IMR-90 (cell line): ENCODE results near the gene TBCC. TPM values are rescaled to one million over a fixed set of nuclear protein-coding genes. Genes with fewer than 3 reads are reported as not detected.
A peak's percentile ranks its signal among the peaks of the same experiment; 100 is the strongest.

Experiments
- ATAC-seq: fragments of 200-7000 bp; cut with Tn5 transposase; 2 replicates; pipeline ENCODE4 v1.9.1; 2020; ENCODE audit warnings: low read depth, mild to moderate bottlenecking, moderate library complexity
- BruUV-seq: library from RNA; stranded (reverse); fragments of 400-500 nt; replicated peaks from 2 replicates; lab custom pipeline; 2021; lab: Mats Ljungman, UMichigan
- CTCF ChIA-PET: fragments of 300-600 bp; formaldehyde crosslinking; extraction: SDS; loops from one replicate; lab custom pipeline; 2021; ENCODE audit warnings: antibody characterized with exemption; lab: Yijun Ruan, JAX
- POLR2A ChIA-PET: fragments of 300-600 bp; sonication (Branson Sonifier 250); formaldehyde crosslinking; loops from one replicate; lab custom pipeline; 2022; ENCODE audit warnings: antibody characterized with exemption; ENCODE audit not compliant: unreplicated experiment; lab: Charles Lee
- DNase-seq: peaks from one replicate; pipeline ENCODE4 v3.0.0; 2013
- H2AFZ ChIP-seq: replicated peaks from 2 replicates; pipeline ENCODE3; 2013; ENCODE audit warnings: low read length, mild to moderate bottlenecking; ENCODE audit not compliant: poor library complexity
- H2AK5ac ChIP-seq: 2 replicates; pipeline ENCODE4 v1.6.1; 2013; ENCODE audit warnings: low read depth, low read length, inconsistent platforms
- H2AK9ac ChIP-seq: replicated peaks from 2 replicates; pipeline ENCODE3; 2013; ENCODE audit warnings: mild to moderate bottlenecking, low read depth, low read length, moderate library complexity; ENCODE audit not compliant: poor library complexity
- H2BK120ac ChIP-seq: 2 replicates; pipeline ENCODE4 v1.6.1; 2013; ENCODE audit warnings: low read depth, low read length, inconsistent platforms
- H2BK15ac ChIP-seq: 3 replicates; pipeline ENCODE4 v1.6.1; 2013; ENCODE audit warnings: low read depth, low read length, inconsistent platforms
- H2BK20ac ChIP-seq: 2 replicates; pipeline ENCODE4 v1.6.1; 2013; ENCODE audit warnings: low read depth, mild to moderate bottlenecking, inconsistent platforms, low read length, moderate library complexity
- H2BK5ac ChIP-seq: 2 replicates; pipeline ENCODE4 v1.6.1; 2013; ENCODE audit warnings: mild to moderate bottlenecking, low read depth, low read length, inconsistent platforms; ENCODE audit not compliant: poor library complexity, severe bottlenecking
- H3K14ac ChIP-seq: replicated peaks from 2 replicates; pipeline ENCODE4 v1.6.1; 2013; ENCODE audit warnings: low read depth, low read length, inconsistent platforms
- H3K18ac ChIP-seq: 2 replicates; pipeline ENCODE4 v1.6.1; 2013; ENCODE audit warnings: low read depth, low read length, control low read depth
- H3K23ac ChIP-seq: 2 replicates; pipeline ENCODE4 v1.6.1; 2013; ENCODE audit warnings: low read depth, low read length, inconsistent platforms
- H3K27ac ChIP-seq: 2 replicates; pipeline ENCODE4 v1.5.1; 2013; ENCODE audit warnings: mild to moderate bottlenecking, control low read depth, low read length; ENCODE audit not compliant: insufficient read depth
- H3K27me3 ChIP-seq: 2 replicates; pipeline ENCODE4 v1.6.1; 2013; ENCODE audit warnings: low read length; ENCODE audit not compliant: control insufficient read depth, insufficient read depth
- H3K36me3 ChIP-seq: 2 replicates; pipeline ENCODE4 v1.6.1; 2013; ENCODE audit warnings: low read length, mixed read lengths; ENCODE audit not compliant: control insufficient read depth, insufficient read depth
- H3K4ac ChIP-seq: 2 replicates; pipeline ENCODE4 v1.6.1; 2013; ENCODE audit warnings: low read depth, low read length, inconsistent platforms
- H3K4me1 ChIP-seq: 2 replicates; pipeline ENCODE4 v1.6.1; 2013; ENCODE audit warnings: low read length, mixed read lengths; ENCODE audit not compliant: control insufficient read depth, insufficient read depth
- H3K4me2 ChIP-seq: 2 replicates; pipeline ENCODE4 v1.6.1; 2013; ENCODE audit warnings: low read depth, mild to moderate bottlenecking, control low read depth, low read length, moderate library complexity
- H3K4me3 ChIP-seq: 2 replicates; pipeline ENCODE4 v1.5.1; 2013; ENCODE audit warnings: low read depth, mild to moderate bottlenecking, control low read depth, low read length, moderate library complexity; ENCODE audit not compliant: insufficient read depth
- H3K56ac ChIP-seq: 2 replicates; pipeline ENCODE4 v1.6.1; 2013; ENCODE audit warnings: low read length, inconsistent platforms; ENCODE audit not compliant: insufficient read depth; ENCODE audit errors: extremely low read depth
- H3K79me1 ChIP-seq, 2 experiments: 2 replicates each; pipeline ENCODE4 v1.6.1; 2013; ENCODE audit warnings: low read length in 2 of 2, inconsistent platforms in 1 of 2, low read depth in 1 of 2
- H3K9ac ChIP-seq: 2 replicates; pipeline ENCODE4 v1.6.1; 2013; ENCODE audit warnings: low read depth, low read length, control low read depth
- H3K9me1 ChIP-seq: 2 replicates; pipeline ENCODE4 v1.6.1; 2013; ENCODE audit warnings: low read length, inconsistent platforms; ENCODE audit not compliant: insufficient read depth
- H3K9me3 ChIP-seq: 2 replicates; pipeline ENCODE4 v1.6.1; 2013; ENCODE audit warnings: low read length; ENCODE audit not compliant: control insufficient read depth, insufficient read depth
- H4K20me1 ChIP-seq: 2 replicates; pipeline ENCODE4 v1.6.1; 2013; ENCODE audit warnings: low read length, inconsistent platforms; ENCODE audit not compliant: insufficient read depth
- H4K5ac ChIP-seq: 2 replicates; pipeline ENCODE4 v1.6.1; 2013; ENCODE audit warnings: mild to moderate bottlenecking, low read depth, low read length, control low read depth
- H4K8ac ChIP-seq, 2 experiments: 2 replicates each; pipeline ENCODE4 v1.6.1; 2013; ENCODE audit warnings: low read depth in 2 of 2, low read length in 2 of 2, control low read depth in 1 of 2, inconsistent platforms in 1 of 2
- H4K91ac ChIP-seq: 2 replicates; pipeline ENCODE4 v1.6.1; 2013; ENCODE audit warnings: low read depth, low read length, inconsistent platforms; ENCODE audit not compliant: insufficient read depth
- CHD1 ChIP-seq: IDR thresholded peaks from 2 replicates; pipeline ENCODE4 v1.6.1; 2012; ENCODE audit warnings: low read depth, low read length, improper control_type of control experiment
- CTCF ChIP-seq: conservative IDR thresholded peaks from 2 replicates; pipeline ENCODE4 v1.5.1; 2012; ENCODE audit warnings: mild to moderate bottlenecking, low read depth, low read length, improper control_type of control experiment
- MAZ ChIP-seq: IDR thresholded peaks from 2 replicates; pipeline ENCODE4 v1.6.1; 2012; ENCODE audit warnings: low read depth, mild to moderate bottlenecking, low read length, improper control_type of control experiment, moderate library complexity, borderline replicate concordance
- POLR2A ChIP-seq: IDR thresholded peaks from 2 replicates; pipeline ENCODE4 v1.6.1; 2012; ENCODE audit warnings: mild to moderate bottlenecking, low read depth, low read length
- WGBS, 2 experiments: methylation state at CpG; one replicate each; pipeline versions ENCODE4 v1.1.5 to v1.1.7; 2013; ENCODE audit warnings: missing lambda C conversion rate in 2 of 2; ENCODE audit not compliant: insufficient read length in 1 of 2; ENCODE audit errors: extremely low coverage in 2 of 2; 5-methylcytosine and 5-hydroxymethylcytosine counted together
- dilution Hi-C: fragments of 300-500 bp; cut with HindIII; formaldehyde crosslinking; loops from one replicate; pipeline ENCODE4 v1.14.3; 2018; ENCODE audit warnings: low sequenced_read_pairs; ENCODE audit not compliant: unreplicated experiment
- in situ Hi-C: fragments of 300-500 bp; cut with MboI; formaldehyde crosslinking; loops from 3 replicates; pipeline ENCODE4 v1.14.3; 2019; ENCODE audit warnings: low sequenced_read_pairs, inconsistent platforms, mixed read lengths
- intact Hi-C: fragments of 100-400 bp; cut with micrococcal nuclease; formaldehyde crosslinking; loops from 2 replicates; pipeline ENCODE4 v1.10.0; 2022
- polyA plus RNA-seq, 3 experiments: library from polyadenylated mRNA; depleted of rRNA; stranded (reverse); fragments of >200 nt; gene quantifications; 2 replicates each; pipeline ENCODE4 v1.2.3, GENCODE V29; 2012; ENCODE audit warnings: low replicate concordance in 1 of 3
- total RNA-seq: library from RNA; depleted of rRNA; stranded (reverse); fragments of >200 nt; gene quantifications from 2 replicates; pipeline ENCODE4 v1.2.3, GENCODE V29; 2012

TBCC gene
- total and polyA plus RNA-seq, 2 of the 4 experiments (the other 2 are of a cell fraction) = 23.0 to 32.6 TPM

- dilution Hi-C loops (no loop called here), intact Hi-C loops (loop anchor here (2.0 kb wide), 1 partner anchor 56 kb away; the partner anchor contains the start of gene BICRAL), in situ Hi-C loops (no loop called here)
- Histone ChIP-seq H3K9me3 (no peaks in the 10 kb centered on the region), H3K23ac (peak overlapping the region; percentile 98), H3K56ac (peak overlapping the region; percentile 95), H4K5ac (peak overlapping the region; percentile 99), H3K9ac (peak overlapping the region; percentile 82), H2BK120ac (peak overlapping the region; percentile 94), H3K4me1 (peaks cover 9% of the 10 kb centered on the region), H2AFZ (peak overlapping the region; percentile 93), H3K79me1 (peaks cover 0 to 9% of the 10 kb centered on the region in 2 experiments; a peak in 2 of 4 replicates), H3K4me2 (peak overlapping the region; percentile 90), H2BK5ac (peak overlapping the region; percentile 87), H3K27ac (peak overlapping the region; percentile 92), H3K9me1 (peaks cover 6% of the 10 kb centered on the region; the same call in 1 of the 2 replicates), H3K27me3 (no peaks in the 10 kb centered on the region), H4K91ac (peak overlapping the region; percentile 83), H4K20me1 (no peaks in the 10 kb centered on the region), H3K18ac (peak overlapping the region; percentile 97), H2AK9ac (peak overlapping the region; percentile 86), H2BK15ac (peak overlapping the region; percentile 93; the same call in 2 of the 3 replicates), H2AK5ac (peak overlapping the region; percentile 71; the same call in 1 of the 2 replicates), H3K4ac (peak overlapping the region; percentile 86), H3K36me3 (peaks cover under 1% of the 10 kb centered on the region), H4K8ac (peak overlapping the region; percentile 68 to 99), H3K14ac (peak overlapping the region; percentile 97), H3K4me3 (peak overlapping the region; percentile 43), H2BK20ac (peak overlapping the region; percentile 93)
- ATAC-seq (peak; percentile 41), DNase-seq (peak; percentile 21)
- ChIA-PET CTCF (interaction anchor here (0.6 to 2.3 kb wide), 4 partner anchors 11 to 146 kb away, joined by 3 to 9 read pairs (median 6); no protein-coding TSS in a partner anchor), POLR2A (interaction anchor here (0.6 kb wide), 1 partner anchor 56 kb away, joined by 3 read pairs; no protein-coding TSS in a partner anchor)
- 17% methylated on average over 52 of the region's 52 CpGs; no CpG with 5 or more reads in 1 of the 2 experiments for WGBS, 2 experiments
- BruUV-seq = no TSS peak
- TF ChIP-seq MAZ = no peak
- no peak for TF ChIP-seq POLR2A
- TF ChIP-seq CTCF = no peak
- no peak for TF ChIP-seq CHD1
Measured at GRCh38 chr6:42727087-42727611, 18.8 kb downstream of the TBCC start.
